Heart left ventricle (tissue), 16 donors: ENCODE results near the gene EXOC2. TPM values are rescaled to one million over a fixed set of nuclear protein-coding genes. Genes with fewer than 3 reads are reported as not detected.

Experiments used
- ATAC-seq, 4 donors: fragments of 200-7000 bp; cut with Tn5 transposase; one replicate each; pipeline ENCODE4 v1.9.1; 2020 to 2022; ENCODE audit warnings: moderate library complexity in 4 of 4, mild to moderate bottlenecking in 3 of 4, moderate number of reproducible peaks in 1 of 4
- DNase-seq, 5 donors: peaks; one replicate each; pipeline ENCODE4 v3.0.0-alpha.2; 2020
- H3K27ac ChIP-seq, 12 donors: fragments of 200-600 bp; sonication (generic) in 4 of 12; one replicate each; pipeline versions ENCODE4 v1.5.0 to v1.8.0; 2016 to 2022; ENCODE audit warnings: mild to moderate bottlenecking in 2 of 12
- H3K27me3 ChIP-seq, 9 donors: fragments of 200-600 bp; sonication (generic) in 2 of 9; one replicate each; pipeline versions ENCODE4 v1.5.1 to v1.8.0; 2016 to 2022; ENCODE audit warnings: mild to moderate bottlenecking in 3 of 9
- H3K36me3 ChIP-seq, 9 donors: fragments of 200-600 bp; sonication (generic) in 2 of 9; one replicate each; pipeline versions ENCODE4 v1.5.0 to v1.8.0; 2018 to 2022; ENCODE audit warnings: mild to moderate bottlenecking in 2 of 9
- H3K4me1 ChIP-seq, 12 donors: fragments of 200-600 bp; sonication (generic) in 4 of 12; one replicate each; pipeline versions ENCODE4 v1.5.0 to v1.8.0; 2016 to 2022; ENCODE audit warnings: mild to moderate bottlenecking in 3 of 12
- H3K4me3 ChIP-seq, 12 donors: fragments of 200-600 bp; sonication (generic) in 4 of 12; one replicate each; pipeline versions ENCODE4 v1.5.0 to v1.8.0; 2017 to 2022; ENCODE audit warnings: mild to moderate bottlenecking in 9 of 12, moderate library complexity in 4 of 12
- H3K9me3 ChIP-seq, 12 donors: fragments of 200-600 bp; sonication (generic) in 4 of 12; one replicate each; pipeline versions ENCODE4 v1.5.0 to v1.8.0; 2016 to 2022; ENCODE audit warnings: mild to moderate bottlenecking in 1 of 12
- POLR2A ChIP-seq, 2 donors: fragments of 450-650 bp; IDR thresholded peaks; one replicate each; pipeline ENCODE4 v1.6.1; 2017; ENCODE audit warnings: antibody characterized with exemption in 2 of 2, mild to moderate bottlenecking in 2 of 2, moderate library complexity in 2 of 2
- WGBS, 4 donors: extraction: QIAGEN DNeasy Blood & Tissue Kit in 2 of 4; methylation state at CpG; one replicate each; pipeline versions ENCODE4 v1.1.5 to v1.1.7; 2013 to 2018; 5-methylcytosine and 5-hydroxymethylcytosine counted together
- intact Hi-C, 10 donors: fragments of 100-400 bp; cut with DNase I; formaldehyde crosslinking; loops; one replicate each; pipeline versions ENCODE4 v1.11.1 to v1.14.2; 2022
- polyA plus RNA-seq, 2 donors: library from polyadenylated mRNA; stranded (reverse); fragments of 200-250 nt; gene quantifications; one replicate each; pipeline ENCODE4 v1.2.3, GENCODE V29; 2013
- total RNA-seq, 9 donors: library from RNA; depleted of rRNA in 2 of 9; stranded (reverse); fragments of >200 nt in 2 of 9; fragmentation: NEBNext Ultra II Directional in 3 of 9; extraction: Animal tissue kit (Norgen Biotek cat#: 25700) in 3 of 9; gene quantifications; one replicate each; pipeline versions ENCODE4 v1.1.0 to v1.2.4, GENCODE V29; 2016 to 2023
- TF ChIP-seq, protein P1 (sequence below), 12 donors: fragments of 200-600 bp; sonication (generic) in 4 of 12; IDR thresholded peaks; one replicate each; pipeline versions ENCODE4 v1.5.0 to v1.8.0; 2018 to 2022; ENCODE audit warnings: antibody characterized with exemption in 12 of 12, mild to moderate bottlenecking in 5 of 12
- donor health status: ischemic (EF 13 %, LVEDD 7.1; RV severe dilation, severe dysfunction).
- donor health status: healthy with polysubstance abuse.
- donor health status: DM: no; HTN: yes; CAD: no.
- donor health status: DM: no; HTN: no; CAD: no.
- donor health status: ischemic (EF 25% LVEDD 6.9; RV normal size, moderate dysfunction).
- donor health status: ischemic (EF 25% LVEDD 5.7; RV mildly dilated, moderate dysfunction).
- donor health status: healthy.
- donor health status: DM: yes; HTN: yes; CAD: no.
- donor health status: ischemic (EF 35%, LVEDD 5.7; RV mildly dilated, moderate dysfunction).
- donor health status: nonischemic (EF 11% LVEDD 7.7; RV severe dilation, severe dysfunction).
- donor health status: DM: yes; HTN: yes; CAD: no.
- donor health status: PGD.
- donor health status: ischemic (EF 29% LVEDD 5.4; RV normal size, mild dysfunction).
- donor health status: nonischemic (EF 23%, LVEDD 6.1; RV moderate dilation, normal function).

The EXOC2 gene
- total and polyA plus RNA-seq, 11 donors = 4.4 to 23.0 (median 12.5) TPM

DNA sequence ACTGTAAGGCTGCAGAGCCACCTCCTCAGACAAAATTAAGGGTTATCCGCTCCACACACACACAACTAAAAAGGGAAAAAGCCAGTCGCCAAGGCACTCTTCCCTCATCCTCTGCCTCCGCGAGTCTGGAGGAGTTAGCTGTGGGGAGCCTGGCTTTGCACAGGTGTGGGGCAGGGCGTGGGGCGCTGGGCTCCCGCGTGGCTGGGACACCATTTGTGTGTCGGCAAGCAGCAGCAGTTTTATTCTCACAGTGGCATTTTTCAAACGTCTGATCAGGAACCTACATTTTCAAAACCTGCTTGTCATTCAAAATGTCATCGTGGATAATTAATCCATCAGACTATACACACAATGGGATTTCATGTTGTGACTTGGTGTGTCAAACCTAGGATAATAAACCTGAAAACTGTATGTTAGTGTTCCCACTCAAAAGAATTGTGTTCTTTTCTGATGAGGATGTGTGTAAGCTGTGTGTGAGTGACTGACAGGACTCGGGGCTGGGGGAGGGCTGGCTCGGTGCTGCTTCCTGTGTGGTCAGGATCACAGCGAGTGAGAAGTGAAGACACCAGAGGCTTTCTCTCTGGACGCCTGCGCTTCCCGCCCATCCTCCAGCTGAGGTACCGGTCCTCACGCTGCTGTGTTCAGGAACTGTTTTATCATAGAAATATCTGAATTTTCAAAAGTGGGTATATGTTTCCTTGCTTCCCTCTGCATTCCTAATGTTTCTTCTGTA lies 218.3 kb downstream of the EXOC2 start:
- Histone ChIP-seq H3K4me3 (no peak overlapping the region), H3K36me3 (no peaks in the 10 kb centered on the region), H3K27ac (no peak overlapping the region), H3K9me3 (no peaks in the 10 kb centered on the region), H3K27me3 (no peaks in the 10 kb centered on the region), H3K4me1 (peaks cover 0 to 10% (median 0%) of the 10 kb centered on the region in 12 donors)
- peak in 1 of 4 donors; percentile 60 for ATAC-seq
- no peak for DNase-seq
- WGBS, 4 donors = 43 to 58% (median 49%) methylated on average over 19 of the region's 19 CpGs
- intact Hi-C loops = no loop called here
- TF ChIP-seq POLR2A (IDR thresholded peaks at IDR 0.05) = no peak
- TF ChIP-seq, protein P1, sequence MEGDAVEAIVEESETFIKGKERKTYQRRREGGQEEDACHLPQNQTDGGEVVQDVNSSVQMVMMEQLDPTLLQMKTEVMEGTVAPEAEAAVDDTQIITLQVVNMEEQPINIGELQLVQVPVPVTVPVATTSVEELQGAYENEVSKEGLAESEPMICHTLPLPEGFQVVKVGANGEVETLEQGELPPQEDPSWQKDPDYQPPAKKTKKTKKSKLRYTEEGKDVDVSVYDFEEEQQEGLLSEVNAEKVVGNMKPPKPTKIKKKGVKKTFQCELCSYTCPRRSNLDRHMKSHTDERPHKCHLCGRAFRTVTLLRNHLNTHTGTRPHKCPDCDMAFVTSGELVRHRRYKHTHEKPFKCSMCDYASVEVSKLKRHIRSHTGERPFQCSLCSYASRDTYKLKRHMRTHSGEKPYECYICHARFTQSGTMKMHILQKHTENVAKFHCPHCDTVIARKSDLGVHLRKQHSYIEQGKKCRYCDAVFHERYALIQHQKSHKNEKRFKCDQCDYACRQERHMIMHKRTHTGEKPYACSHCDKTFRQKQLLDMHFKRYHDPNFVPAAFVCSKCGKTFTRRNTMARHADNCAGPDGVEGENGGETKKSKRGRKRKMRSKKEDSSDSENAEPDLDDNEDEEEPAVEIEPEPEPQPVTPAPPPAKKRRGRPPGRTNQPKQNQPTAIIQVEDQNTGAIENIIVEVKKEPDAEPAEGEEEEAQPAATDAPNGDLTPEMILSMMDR (IDR thresholded peaks at IDR 0.05) = no peak

DNA sequence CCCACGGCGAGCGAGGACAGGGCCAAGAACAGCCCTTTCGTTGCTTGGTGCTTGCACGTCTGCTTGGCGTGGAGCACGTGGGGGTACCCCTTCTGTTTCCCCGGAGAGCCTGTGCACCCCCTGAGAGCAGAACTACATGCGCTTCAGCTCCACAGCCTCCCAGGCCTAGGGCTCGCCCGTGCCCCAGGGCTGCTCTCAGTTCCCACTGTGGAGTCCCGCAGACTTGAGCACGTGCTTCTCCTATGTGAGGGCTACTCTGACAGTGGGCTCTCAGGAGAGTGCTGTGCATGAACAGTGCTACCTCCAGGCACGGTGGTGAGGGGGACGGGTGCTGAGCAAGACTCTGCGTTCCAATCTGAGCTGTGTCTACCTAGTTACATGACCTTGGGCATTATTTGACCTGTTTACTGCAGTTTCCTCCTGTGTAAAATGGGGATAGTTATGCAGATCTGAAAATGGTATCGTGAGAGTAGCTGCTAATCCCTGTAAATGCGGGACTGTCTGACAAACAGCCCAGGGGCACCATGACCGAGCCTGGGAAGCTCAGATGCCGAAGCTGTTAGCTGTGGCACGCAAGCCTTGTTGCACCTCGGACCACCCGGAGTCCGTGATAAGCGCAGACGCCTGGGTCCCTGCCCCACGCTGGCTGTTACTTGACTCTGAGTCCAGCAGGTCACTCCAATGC lies 219.0 kb downstream of the EXOC2 start:
- TF ChIP-seq, protein P1 (IDR thresholded peaks at IDR 0.05) = no peak
- TF ChIP-seq POLR2A (IDR thresholded peaks at IDR 0.05) = no peak
- Histone ChIP-seq H3K4me3 (no peak overlapping the region), H3K9me3 (no peaks in the 10 kb centered on the region), H3K27me3 (no peaks in the 10 kb centered on the region), H3K27ac (no peak overlapping the region), H3K36me3 (no peaks in the 10 kb centered on the region), H3K4me1 (peaks cover 0 to 10% (median 0%) of the 10 kb centered on the region in 12 donors)
- WGBS, 4 donors = 71 to 77% (median 76%) methylated on average over 24 to 27 of the region's 27 CpGs
- DNase-seq (no peak), ATAC-seq (peak in 1 of 4 donors; percentile 15)
- intact Hi-C loops = no loop called here

DNA sequence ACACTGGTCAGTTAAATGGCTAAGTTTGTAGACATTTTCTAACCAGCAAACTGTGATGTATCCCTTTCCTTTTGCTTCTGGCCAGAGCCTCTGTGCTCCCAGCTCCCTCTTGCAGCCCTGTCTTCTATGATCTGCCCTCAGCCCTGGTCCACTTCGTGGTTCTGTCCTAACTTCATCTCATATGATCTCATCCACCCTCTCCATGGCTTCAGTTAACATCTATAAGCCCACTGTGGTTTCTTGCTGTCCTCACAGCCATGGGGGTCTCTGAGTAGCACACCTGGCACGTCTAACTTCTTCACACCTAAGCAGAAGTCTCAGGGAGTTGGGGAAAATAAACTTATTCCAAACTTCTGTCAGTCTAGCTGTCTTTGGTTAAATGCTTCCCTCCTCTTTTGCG lies 219.6 kb downstream of the EXOC2 start:
- intact Hi-C loops = no loop called here

More for the DNA sequence above, 219.6 kb downstream of the EXOC2 start:
- ATAC-seq (no peak), DNase-seq (no peak)
- Histone ChIP-seq H3K4me1 (peaks cover 0 to 10% (median 0%) of the 10 kb centered on the region in 12 donors), H3K4me3 (no peak overlapping the region), H3K27me3 (no peaks in the 10 kb centered on the region), H3K36me3 (no peaks in the 10 kb centered on the region), H3K27ac (no peak overlapping the region), H3K9me3 (no peaks in the 10 kb centered on the region)
- TF ChIP-seq, protein P1 (IDR thresholded peaks at IDR 0.05) = no peak
- no peak for TF ChIP-seq POLR2A (IDR thresholded peaks at IDR 0.05)
- WGBS, 4 donors = 79 to 87% (median 81%) methylated on average over 3 of the region's 3 CpGs
